Hematopoietic multipotent progenitor cell treated with erythropoietin and hydrocortisone succinate and interleukin-3 and kit ligand, for 4 days (in vitro differentiated cells): Measurements from ENCODE around the gene DPP3.
A peak's percentile ranks its signal among the peaks of the same experiment; 100 is the strongest.

ENCODE experiments used
- DNase-seq: peaks from one replicate; pipeline ENCODE4 v3.0.0-alpha.2; 2015

Gene DPP3

DNA sequence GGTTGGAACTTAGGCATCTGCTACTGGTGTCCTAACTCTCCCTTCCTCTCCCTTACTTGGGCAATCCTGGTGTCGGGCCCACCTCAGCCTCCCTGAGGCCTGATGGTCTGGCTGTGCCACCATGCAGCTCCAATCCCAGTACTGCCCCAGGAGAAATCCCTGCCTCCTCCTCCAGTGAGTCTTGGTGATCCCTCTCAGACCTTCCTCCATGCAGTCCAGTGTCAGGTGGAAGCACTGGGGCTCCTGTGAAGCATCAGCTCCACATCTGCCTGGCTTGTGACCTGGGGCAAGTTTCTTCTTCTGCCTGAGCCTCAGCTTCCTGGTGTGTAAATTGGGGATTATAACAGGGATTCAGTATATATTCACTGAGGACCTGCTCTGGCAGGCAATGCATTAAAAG, 15.3 kb upstream of the DPP3 start:
- no peak for DNase-seq

DNA sequence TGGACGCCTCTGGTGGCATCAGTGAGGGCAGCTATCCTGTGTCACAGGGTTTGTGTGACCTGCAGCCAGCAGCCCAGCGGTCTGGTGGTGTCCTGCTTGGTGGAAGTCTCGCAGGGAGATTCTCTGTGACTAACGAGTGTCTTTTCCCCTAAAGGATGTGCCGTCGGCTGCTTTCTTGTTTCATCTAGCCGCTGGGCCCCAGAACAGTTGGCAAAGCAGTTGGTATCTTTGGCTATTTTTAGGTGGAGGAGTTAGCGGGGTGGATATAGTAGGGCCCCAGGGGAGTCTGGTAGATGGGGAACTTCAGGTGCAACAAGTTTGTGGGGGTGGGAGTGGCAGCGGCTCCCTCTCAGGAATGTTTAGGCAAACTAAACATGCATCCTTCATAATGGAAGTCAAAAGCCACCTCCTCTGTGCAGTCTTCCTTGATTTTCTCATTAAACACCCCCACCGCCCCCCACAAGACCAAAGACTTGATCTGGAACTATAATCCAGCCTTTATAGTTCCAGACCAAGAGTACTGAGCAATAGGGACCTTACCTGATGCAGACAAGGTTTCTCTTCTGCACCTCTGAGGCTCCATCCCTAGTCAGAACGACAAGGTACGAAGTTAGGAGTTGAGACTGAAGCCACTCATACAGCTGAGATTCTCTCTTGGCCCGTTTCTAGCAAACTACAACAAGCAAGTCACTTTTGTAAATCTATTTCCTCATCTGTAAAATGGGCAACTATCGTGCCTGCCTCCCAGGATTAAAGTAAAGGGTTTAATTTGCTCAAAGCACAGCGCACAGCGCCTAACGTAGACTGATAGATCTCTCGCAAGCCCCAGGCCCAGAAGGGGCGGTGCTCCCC, 14.6 kb upstream of the DPP3 start:
- no peak for DNase-seq

DNA sequence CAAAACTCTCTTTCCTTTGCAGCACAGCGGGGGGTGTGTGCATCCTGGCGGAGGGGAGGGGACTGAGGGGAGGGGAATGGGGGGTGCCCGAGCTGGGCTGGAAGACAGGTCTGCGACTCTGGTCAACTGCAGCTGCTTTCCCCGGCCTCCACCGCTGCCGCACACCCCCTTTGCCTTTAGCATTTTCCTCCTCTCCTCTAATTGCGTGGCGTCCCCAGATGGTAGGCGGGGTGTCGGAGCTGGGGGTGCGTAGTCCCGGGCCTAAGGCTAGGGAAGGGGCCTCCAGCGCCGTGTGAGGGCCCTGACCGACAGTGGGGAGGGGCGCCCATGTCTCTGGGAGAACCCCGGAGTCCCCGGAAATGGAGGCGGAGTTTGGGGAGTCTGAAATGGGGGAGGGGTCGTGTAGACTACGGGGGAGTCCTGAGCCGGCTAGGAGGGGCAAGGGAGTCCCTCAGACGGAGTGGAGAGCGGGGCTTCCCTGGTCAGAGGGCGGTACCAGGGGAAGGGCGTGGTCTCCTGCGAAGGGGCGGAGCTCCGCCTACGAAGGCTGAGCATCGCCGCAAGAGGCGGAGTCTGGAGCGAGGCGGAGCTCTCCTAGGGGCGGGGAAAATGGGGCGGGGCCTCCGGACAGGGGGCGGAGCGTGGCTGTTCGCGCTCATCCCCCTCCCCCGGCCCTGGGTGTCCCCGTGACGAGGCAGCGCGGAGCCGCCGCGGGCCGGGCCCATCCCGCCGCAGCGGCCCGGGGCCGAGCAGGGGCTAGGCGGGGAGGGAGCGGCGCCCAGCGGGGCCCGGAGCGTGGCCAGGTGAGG, 13.8 kb upstream of the DPP3 start, which contains the start of gene PELI3:
Gene PELI3, plus strand, starts transcription at position 681 of the 809 bp plus-strand sequence. CDS start 1,224 bp downstream, outside the sequence.
- peak; percentile 95 for DNase-seq

DNA sequence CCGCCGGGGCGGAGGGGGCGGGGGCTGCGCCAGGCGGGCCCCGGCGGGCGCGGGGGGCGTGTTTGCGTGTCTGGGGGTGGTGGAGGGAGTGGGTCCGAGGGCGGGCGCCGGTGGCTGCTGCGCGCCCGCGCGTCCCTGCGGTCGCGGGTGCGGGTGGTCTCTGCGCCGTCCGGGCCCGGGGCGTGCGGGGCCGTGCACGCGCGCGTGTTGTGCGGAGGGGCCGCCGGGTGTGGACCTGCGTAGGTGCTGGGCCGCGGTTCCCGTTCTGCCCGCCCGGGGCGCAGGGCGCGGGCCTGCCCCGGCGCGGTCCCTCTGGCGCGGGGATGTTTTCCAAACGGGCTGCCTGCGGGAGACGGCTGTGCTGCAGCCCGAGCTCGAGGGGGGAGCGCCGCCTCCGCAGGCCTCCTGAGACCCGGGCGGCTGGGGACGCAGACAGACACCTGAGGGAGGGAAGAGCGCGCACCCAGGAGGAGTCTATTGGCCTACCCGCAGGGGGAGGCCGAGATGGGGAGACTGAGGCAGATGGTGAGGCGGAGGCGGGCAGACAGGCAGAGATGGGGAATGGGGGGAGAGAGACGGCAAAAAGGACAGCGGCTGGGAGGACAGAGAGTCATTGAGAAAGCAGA, 13.1 kb upstream of the DPP3 start:
- DNase-seq: peak; percentile 46

DNA sequence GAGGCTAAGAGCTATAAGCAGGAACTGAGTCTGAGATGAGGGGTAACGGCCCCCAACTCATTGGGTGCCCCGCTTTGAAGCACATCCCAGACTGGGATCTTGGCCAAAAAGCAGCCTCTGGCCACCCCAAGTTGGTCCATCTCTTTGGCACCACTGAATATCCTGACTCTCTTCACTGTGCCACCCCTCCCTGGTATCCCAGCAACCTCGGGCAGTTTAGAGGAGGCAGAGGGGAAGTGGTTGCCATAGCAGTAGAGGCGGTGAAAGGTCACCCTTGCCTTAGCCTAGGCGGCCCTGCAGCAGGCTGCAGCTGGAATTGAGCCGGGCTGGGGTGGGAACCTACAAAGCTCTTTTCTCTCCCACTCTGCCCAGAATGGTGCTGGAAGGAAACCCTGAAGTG, 12.5 kb upstream of the DPP3 start:
- peak; percentile 74 for DNase-seq

DNA sequence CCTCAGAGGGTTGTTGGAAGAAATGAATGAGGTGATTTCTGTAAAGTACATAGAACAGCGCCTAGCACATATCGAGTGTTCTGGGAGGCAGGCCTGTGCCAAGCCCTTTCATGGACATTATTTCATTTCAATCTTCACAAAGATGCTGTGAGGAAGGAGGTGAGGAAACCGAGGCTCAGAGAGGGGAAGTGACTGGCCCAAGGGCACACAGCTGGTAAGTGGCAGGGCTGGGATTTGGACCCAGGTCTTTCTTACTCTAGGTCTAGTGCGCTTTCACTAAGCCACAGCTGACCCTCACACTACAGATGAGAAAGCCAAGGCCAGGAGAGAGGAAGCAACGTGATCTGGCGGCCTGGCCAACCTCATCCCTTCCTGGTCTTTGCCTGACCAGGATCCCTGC, 11.5 kb upstream of the DPP3 start:
- DNase-seq: no peak

DNA sequence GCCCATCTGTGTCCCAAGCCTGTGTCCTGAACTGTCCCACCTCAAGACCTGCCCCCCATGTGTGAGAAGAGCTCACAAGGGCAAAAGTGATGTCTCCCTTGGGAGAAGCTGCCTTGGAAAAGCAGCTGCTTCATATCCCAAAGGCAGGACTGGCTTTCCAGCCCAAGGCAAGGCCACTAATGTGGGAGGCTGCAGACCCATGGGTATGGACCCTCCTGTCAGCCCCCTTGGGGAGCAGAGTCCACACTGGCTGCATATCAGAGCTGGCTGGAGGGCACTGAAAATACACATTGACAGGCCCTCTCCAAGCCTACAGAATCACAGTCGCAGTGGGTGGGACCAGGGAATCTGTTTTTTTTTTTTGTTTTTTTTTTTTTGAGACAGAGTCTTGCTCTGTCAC, 10.8 kb upstream of the DPP3 start:
- DNase-seq: no peak

DNA sequence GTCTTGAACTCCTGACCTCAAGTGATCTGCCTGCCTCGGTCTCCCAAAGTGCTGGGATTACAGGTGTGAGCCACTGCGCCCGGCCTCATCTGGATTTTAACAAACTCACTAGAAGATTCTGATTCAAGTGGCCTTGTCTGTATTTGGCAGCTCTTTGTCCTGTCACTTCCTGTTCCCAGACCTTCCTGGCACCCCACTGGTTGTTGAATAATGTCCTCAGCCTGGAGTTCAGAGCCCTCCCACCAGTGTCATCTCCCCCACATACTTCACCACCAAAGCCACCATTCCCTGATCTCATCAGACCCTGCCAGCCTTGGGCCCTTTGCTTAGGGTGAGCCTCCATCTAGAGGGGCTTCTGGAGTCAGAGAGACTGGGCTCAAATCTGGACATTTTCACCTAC, 10.2 kb upstream of the DPP3 start:
- no peak for DNase-seq

DNA sequence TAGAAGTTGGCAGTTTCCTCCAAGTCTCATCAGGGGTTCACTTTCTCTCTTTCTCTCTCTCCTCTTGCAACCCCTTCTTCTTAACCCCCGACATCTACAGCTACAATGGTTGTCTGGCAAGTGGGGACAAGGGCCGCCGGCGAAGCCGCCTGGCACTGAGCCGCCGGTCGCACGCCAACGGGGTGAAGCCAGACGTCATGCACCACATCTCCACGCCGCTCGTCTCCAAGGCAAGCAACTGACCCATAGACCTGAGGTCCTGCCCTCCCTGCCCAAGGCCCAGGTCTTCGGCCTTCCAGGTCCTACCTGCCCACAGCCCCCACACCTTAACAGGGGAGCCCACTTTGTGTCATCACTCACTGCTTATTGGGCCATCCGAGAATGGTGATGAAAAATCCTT, 9.1 kb upstream of the DPP3 start:
- no peak for DNase-seq

DNA sequence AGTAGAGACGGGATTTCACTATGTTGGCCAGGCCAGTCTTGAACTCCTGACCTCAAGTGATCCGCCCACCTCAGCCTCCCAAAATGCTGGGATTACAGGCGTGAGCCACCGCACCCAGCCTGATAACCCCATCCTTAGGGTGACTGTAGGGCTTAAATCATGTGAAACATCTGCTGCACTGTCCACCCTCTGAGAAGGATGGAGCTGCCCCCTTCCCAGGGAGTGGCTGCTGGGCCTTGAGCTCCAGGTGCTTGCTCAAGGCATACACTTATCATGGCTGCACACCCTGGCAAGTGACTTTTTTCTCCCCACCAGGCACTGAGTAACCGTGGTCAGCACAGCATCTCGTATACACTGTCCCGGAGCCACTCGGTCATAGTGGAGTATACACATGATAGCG, 8.2 kb upstream of the DPP3 start:
- no peak for DNase-seq

DNA sequence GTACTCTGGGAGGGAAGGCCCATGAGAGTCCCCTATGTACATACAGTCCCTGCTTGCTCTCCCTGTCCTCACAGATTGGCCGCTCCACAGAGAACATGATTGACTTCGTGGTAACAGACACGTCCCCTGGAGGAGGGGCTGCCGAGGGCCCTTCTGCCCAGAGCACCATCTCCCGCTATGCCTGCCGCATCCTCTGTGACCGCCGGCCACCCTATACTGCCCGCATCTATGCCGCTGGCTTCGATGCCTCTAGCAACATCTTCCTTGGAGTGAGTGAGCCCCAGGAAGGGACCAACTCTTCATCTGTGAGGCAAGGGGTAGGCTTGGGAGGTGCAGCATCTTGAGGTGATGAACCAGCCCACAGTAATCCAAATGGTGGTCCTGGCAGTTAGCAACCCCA, 7.1 kb upstream of the DPP3 start:
- DNase-seq: no peak

DNA sequence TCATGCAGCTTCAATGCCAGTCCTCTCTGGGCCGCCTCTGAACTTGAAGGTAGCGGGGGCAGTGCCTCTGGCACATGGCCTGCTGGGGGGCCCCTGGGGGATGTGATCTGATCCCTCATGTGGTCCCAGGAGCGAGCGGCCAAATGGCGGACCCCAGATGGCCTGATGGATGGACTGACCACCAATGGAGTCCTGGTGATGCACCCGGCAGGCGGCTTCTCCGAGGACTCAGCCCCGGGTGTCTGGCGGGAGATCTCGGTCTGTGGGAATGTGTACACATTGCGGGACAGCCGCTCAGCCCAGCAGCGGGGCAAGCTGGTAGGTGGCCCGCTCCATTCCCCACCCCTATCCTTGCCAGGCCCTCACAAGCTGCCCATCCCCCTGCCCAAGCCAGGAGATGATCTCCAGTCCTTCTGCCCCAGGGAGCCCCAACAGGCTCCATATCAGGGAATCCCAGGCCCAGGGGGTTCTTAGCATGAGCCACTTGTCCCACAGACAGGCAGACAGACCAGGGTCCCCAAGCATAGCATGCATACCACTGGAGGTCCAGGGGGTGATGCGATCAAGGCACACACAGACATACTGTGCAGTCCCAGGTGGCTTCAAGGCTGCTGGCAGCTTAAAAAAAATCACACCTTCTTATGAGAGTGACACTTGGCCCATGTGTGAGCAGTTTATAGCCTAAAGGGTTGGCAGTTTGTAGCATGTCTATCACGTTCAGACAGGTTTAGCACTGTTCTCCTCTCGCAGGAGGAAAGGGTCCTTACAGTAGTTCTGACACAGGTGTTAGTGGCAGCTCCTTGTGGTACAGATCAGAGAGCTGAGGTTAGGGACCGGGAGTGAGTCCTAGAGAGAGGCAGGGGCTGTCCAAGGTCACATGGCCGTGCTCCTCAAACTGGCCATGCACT, 6.4 kb upstream of the DPP3 start:
- no peak for DNase-seq

DNA sequence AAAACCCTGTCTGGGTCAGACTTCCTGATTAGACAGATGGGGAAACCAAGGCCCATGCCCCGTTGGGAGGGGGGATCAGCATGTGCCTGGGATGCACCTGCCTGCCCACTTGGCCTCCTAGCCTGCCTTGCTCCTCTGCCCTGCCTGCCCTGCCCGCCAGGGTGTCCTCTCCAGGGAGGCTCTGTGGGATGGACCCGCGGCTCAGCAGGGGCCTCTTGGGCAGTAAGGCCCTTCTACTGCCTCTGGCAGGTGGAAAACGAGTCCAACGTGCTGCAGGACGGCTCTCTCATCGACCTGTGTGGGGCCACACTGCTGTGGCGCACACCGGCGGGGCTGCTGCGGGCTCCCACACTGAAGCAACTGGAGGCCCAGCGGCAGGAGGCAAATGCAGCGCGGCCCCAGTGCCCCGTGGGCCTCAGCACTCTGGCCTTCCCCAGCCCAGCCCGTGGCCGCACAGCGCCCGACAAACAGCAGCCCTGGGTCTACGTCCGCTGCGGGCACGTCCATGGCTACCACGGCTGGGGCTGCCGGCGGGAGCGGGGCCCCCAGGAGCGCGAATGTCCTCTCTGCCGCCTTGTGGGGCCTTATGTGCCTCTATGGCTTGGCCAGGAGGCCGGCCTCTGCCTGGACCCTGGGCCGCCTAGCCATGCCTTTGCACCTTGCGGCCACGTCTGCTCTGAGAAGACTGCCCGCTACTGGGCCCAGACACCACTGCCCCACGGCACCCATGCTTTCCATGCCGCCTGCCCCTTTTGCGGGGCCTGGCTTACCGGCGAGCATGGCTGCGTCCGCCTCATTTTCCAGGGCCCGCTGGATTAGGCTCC, 4.7 kb upstream of the DPP3 start:
- no peak for DNase-seq

DNA sequence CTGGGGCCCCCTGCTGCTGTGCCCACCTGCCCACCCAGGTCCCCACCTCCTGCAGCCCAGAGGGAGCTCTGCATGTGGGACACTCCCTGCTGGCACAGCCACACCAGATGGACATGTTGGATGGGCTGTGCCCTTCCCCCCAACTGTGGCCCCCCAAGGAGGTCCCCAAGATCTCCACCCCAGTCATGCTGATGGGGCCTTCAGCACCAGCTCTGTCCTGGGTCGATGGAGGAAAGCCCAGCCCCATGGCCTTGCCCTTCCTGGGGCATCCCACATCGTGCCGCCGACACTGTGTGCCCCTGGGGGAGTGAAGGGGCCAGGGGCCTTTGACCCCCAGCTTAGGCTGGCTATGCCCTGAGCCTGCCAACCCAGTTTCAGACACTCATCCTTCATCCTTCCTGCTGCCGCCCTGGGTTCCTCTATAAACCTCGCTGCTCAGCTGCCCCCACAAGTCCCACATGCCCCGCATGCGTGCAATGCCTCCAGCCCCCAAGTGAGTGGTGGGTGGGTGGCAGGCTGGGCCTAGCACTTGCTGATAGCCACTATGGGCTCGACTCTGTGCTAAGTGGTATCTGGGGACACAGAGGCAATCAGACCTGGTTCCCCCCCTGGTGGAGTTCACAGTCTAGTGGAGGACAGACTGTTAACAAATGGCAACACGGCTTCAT, 3.9 kb upstream of the DPP3 start:
- DNase-seq: no peak

DNA sequence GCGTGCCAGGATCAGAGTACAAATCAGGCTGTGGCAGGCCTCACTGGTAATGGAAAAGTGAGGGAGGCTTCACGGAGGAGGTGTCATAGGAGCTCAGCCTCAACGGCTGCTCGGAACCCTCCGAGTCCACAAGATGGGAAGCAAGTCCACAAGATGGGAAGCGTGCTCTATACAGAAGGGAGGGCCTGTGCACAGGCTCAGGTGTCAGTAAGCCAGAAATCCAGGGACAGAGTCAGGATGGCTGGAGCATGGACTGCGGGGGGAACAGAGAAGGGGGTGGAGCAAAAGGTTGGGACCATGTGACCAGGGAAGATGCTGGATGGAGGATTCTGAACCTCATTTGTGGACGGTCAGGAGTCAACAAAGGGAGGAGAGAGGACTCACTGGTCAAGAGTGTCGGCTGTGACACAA, 3.4 kb upstream of the DPP3 start:
- DNase-seq: no peak

DNA sequence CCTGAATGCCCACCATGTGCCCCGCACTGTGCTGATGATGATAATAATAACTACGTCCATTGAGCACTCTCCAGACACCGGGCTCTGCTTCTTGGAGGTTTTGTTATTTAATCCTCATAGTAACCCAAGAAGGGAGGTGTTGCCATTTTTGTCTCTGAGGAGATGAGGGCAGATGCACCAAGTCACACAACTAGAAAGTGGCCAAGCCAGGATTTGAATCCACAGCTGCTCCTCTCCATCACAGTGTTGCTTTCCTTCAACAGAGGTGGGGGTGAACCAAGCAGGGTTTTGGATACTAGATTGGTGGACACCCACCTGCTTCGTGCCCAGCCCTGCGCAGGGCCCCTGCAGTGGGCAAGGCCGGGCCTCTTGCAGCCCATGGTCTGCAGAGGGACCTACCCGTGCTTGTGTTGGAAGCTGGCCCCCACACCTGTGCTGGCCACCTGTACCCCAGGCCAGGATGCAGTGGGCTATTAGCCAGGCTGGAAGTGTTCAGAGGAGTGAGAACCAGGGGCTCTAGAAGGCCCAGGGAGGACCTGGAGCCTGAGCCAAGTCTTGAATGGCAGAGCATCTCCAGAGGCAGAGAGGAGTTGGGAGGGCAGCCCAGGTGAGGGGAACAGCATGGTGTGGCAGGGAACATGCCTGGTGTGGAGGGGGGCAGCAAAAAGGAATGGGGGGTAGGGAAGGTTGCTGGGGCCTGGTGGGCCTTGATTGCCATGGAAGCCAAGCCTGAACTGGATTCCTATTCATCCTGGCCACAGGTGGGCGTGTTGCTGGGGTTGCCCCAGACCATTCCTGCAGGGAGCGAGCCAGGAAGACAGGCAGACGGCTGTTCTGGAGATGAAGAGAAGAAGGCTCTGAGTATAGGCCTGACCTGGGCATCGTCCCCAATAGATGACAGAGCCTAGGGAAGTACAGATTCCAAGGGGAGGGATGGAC, 2.7 kb upstream of the DPP3 start:
- DNase-seq: no peak

DNA sequence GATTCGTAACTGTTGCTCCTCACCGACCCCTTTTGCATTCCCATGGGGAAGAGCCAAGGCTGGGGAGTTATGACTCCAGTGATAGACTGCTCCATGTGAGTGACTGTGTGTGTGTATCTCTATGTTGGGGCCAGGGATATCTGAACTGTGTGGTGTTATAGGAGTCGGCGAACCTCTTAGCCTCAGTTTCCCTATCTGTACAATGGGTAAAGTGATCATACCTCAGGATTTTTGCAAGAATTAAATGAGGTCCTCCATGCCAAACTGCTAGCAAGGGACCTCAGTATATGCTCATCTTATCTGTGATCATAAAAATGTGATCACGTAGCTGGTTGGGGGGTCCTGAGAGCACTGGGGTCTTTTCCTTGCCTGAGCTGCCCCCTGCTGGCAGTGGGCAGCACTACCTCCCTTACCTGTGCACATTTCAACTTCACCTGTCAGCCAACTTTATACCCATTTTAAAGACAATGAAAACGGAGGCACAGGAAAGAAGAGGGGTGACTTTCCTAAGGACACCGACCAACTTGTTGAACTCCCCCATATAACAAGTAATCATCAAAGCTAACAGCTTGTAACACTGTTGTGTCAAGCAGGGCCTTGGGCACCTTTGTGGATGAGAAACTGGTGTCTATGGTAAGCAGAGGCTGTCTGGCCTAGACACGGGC, 1.4 kb upstream of the DPP3 start:
- peak; percentile 49 for DNase-seq

DNA sequence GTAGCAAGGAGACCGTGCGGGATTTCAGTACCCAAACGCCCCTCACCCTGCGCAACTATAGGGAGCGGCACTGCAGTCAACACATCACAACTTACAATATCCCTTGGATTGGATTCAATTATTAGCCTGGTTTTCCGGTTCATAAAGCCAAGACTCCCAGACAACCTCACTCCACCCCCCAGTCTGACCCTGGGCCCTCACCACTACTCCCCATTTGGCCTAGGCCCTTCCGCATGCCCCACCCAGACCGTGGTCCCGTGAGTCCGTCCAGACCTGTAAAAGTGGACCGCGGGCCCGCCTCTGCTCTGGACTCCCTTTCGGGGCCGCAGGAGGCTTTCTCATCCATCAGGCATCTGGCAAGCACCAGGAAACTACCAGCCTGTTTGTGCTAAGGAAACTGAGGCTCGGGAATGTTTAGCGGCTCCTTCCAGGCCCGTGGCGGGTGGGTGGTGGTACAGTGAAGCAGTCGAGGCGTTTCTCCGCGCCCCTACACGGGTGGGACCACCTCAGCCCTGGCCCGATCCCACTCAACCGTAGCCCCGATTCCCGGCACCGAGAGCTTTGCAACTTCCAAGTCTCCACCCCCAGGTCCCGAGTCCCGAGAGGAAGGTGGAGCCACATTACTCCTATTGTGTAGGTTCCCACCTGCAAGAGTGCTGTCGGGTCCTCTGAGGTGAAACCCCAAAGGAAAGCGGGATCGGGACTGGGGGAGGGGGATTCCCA, 679 bp upstream of the DPP3 start:
- peak; percentile 55 for DNase-seq
